DMS 273 (cell line): ENCODE results near the gene MLH1.

Experiments used
- DNase-seq: peaks from one replicate; lab custom pipeline; 2025; ENCODE audit not compliant: unreplicated experiment; lab: John Stamatoyannopoulos, UW

The MLH1 gene

DNA sequence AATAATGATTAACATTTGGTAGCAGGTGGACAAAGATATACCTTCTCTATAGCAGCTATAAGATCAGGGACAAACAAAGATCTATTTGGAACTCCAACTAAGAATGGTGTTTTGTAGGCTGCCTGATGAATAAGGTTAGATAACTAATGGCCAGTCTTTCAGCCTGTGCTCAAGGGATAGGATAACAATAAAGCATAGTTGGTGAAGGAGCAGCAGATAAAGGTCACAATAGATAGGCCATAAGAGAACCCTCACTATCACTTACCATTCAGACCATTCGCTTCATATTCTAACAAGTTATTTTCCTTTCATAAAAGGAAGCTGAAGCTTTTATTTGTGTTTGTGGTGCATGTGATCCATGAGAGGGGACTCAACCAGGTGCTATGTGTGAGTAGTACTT lies 20.2 kb upstream of the MLH1 start:
- no peak for DNase-seq

DNA sequence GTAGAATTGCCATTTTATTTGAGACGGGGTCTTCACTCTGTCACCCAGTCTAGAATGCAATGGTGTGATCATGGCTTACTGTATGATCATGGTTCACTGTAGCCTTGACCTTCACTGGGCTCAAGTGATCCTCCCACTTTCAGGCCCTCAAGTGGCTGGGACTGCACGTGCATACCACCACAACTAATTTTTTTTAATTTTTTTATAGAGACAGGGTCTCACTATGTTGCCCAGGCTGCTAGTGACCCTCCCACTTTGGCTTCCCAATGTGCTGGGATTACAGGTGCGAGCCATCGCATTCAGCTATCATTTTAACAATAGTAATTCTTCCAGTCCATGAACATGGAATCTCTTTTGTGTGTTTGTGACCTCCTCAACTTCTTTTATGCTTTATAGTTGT lies 12.3 kb upstream of the MLH1 start:
- DNase-seq = no peak

DNA sequence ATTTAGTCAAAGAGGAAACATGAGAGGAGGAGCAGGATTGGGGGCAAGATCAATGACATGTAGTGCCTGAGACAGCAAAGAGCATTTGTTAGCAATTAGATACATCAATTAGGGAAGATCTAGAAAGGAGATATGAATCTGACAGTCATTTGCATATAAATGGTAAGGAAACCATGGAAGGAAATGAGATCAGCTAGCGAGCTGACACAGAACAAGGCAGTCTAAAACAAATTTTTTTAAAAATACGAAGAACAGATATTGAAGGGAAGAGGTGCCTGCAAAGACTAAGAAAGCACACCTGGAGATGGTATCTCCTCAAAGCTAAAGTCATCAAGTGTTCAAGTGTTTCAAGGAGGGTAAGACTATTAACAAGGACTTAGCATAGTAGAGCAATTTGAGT lies 5.0 kb upstream of the MLH1 start:
- DNase-seq = no peak

DNA sequence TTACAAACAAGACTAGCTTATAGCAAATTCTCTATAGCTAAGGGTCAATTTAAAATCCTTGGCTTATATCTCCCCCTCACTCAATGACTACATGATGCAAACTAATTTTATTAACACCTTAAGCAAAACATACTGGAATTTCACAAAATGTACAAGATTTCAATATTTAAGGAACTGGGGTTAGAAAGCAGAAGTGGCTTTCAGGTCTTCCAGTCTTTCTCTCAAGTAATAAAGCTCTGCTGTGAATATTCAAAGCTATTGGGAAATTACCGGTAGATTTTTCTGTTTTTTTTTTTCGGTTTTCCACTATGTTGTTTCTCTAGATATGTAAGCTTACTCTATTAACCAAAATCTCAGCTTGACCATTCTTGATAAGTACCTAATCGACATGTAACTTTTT lies 4.3 kb upstream of the MLH1 start:
- DNase-seq = no peak

DNA sequence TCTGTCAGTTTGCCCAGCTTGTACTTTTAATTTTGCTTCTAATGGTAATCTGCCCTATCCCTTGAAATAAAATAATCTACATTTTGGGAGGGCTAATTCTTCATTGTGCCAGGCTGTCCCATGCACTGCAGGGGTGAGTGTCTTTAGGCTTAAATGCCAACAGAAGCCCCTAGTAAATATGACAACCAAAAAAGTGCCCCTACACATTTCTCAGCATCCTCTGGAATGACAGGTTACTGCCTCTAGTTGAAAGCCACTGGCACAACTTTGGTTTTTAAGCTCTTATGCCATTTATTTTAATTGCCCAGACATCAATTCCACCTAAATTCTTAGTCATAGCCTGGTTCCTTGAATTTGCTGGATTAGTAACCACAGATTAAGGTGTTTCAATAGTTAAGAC lies 3.8 kb upstream of the MLH1 start:
- DNase-seq = no peak

DNA sequence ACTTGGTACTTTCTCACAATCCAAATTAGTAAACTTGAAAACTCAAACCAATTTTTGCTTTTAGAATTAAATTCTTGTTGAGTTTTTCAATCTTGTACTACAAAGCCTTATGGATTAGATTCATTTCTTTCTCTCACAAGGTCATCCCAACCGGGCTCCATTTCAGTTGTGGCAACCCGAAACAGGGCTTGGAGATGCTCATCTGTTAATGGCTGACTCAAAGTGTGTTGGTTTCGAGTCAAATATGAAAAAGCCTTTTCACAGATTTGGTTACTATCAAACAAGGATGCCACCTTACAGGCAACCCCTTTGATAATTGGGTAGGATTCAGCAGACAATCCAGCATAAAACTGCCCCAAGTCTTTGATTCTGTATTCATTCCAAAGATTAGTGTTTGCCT lies 2.2 kb upstream of the MLH1 start:
- no peak for DNase-seq

DNA sequence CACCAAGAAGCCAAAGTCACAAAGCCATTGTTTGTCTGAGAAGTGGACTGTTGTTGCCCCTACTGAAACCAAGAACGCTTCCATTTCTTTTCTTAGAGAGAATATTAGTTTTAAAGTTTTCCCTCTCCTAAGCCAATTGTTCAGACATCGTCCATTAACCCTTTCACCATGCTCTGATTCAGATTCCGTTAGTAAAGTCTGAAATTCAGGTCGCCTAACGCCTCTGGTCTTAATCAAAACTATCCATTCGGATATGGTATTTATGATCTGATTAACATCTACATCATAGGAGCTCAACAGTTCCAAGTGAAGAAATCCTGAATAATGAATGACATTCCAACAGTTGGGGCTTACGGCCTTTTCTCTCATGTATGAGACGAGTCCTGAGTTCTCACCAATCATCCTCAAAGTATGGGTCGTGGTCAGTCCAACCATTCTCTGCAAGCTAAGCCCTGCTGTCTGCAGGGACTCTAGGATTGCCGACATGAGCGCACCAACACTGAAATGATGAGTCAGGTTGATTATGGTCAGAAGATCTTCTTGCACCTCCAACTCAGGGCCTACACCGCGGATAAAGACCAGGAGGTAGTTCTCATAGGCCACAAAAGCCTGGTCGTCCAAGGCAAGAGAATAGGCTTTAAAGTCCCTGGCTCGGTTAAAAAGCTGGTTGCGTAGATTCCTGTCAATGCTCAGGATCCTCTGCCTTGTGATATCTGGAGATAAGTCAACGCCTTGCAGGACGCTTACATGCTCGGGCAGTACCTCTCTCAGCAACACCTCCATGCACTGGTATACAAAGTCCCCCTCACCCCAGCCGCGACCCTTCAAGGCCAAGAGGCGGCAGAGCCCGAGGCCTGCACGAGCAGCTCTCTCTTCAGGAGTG lies 1.2 kb upstream of the MLH1 start:
- DNase-seq = no peak

DNA sequence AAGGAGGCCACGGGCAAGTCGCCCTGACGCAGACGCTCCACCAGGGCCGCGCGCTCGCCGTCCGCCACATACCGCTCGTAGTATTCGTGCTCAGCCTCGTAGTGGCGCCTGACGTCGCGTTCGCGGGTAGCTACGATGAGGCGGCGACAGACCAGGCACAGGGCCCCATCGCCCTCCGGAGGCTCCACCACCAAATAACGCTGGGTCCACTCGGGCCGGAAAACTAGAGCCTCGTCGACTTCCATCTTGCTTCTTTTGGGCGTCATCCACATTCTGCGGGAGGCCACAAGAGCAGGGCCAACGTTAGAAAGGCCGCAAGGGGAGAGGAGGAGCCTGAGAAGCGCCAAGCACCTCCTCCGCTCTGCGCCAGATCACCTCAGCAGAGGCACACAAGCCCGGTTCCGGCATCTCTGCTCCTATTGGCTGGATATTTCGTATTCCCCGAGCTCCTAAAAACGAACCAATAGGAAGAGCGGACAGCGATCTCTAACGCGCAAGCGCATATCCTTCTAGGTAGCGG lies 452 bp upstream of the MLH1 start, which contains the start of gene EPM2AIP1:
Gene EPM2AIP1 (minus strand): TSS at position 326 of the 520 bp plus-strand sequence. CDS start 54 bp downstream, at position 272.
- no peak for DNase-seq

DNA sequence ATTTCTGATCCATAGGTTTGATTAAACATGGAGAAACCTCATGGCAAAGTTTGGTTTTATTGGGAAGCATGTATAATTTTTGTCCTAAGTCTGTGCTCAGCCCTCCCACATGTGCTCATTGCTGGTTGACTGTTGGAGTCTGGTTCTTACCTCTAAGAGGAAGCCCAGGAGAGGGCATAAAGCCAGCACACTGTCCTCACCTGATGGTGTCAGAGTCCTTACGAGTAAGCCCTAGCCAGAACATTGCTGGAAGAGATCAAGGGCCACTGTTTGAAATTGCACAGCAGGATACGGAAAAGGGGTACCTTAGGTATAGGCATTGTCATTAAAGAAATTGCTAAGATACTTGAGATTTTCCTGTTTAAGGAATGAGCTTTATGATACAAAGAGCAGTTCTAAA lies 21.3 kb downstream of the MLH1 start:
- DNase-seq = no peak

DNA sequence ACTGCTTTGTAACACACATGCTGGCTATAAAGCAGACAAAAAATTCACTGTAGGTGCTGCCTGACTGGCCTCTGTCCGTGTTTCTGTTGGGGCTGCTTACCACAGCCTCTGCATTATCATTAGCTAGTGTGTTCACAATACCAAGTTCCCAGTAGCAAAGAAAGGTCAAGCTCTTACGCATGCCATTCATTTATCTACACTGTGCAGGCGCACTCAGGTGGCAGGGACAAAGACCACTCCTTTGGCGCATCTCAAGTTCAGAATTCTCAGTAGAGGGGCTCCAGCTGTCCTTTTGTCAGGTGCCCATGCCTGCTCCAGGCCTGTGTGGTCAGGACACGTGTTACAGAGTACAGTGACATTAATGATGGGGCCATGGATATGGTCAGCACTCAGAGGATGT lies 22.3 kb downstream of the MLH1 start:
- DNase-seq = no peak

DNA sequence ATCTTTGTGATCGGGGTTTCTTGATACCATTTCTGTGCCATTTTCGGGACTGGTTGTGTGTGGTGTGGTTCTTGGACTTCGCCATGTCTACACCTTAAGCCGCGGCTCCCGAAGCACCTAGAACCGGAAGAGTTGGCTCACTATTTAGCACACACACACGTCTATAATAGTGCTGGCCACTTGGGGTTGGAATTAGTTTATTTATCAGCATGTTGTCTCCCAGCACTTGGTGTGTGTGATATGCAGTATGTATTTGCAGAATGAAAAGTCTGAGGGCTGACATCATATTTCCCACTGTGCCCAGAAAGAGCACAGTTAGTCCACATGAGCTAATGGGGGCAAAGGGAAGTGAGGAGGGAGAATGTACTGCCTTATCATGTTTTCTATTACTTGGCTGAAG lies 23.6 kb downstream of the MLH1 start:
- no peak for DNase-seq

DNA sequence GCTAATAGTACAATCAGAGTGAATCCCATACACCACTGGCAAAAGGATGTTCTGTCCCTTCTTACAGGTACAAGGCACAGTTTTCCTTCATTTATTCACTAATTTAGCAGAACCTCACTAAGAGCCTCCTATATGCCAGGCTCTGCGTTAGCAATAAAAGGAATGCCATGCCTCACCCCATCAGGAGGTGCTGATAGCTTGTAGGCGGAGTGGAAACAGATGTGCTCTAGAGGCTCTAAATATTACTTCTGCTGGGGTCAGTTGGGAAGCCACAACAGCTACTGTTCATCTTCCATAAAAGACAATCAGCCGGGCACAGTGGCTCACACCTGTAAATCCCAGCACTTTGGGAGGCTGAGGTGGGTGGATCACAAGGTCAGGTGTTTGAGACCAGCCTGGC lies 24.4 kb downstream of the MLH1 start:
- no peak for DNase-seq

DNA sequence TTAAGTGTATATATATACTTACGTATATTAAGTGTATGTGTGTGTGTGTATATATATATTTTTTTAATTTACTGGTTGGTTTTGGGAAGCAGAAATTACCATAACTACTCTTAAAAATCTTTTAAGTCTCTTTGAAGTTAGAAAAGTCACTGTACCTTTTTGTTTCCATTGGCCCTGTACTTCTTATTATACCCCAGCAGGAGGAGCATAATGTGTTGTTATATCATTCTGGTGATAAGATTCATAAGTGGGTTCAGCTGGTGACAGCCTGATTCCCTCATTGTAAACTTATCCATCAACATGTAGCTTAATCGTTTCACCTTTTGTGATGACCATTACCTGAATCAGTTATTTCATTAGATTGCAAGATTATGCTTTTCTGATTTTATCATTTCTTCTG lies 30.8 kb downstream of the MLH1 start:
- DNase-seq = peak; percentile 25

DNA sequence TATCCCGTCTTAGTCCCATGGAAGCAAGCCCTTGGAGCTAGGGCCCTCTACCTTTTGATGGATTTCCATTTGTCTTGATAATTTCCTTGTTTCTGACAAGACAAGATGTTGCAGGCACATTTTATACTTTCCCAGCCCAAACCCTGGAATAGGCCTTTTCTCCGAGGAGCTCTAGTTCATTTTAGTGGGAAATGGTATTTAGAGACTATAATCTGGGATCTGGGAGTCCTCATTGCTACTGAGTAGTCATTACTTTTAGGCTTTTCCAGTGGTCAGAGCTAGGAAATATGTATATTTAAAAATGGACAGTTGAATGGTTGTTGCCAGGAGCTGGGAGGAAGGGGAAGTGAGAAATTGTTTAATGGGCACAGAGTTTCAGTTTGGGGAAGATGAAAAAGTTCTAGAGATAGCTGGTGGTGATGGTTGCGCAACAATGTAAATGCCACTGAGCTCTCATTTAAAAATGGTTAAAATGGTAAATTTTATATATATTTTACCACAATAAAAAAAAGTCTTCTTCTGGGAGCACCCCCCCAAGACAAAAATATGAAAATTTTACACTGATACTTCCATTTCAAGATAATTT lies 31.6 kb downstream of the MLH1 start:
- no peak for DNase-seq

DNA sequence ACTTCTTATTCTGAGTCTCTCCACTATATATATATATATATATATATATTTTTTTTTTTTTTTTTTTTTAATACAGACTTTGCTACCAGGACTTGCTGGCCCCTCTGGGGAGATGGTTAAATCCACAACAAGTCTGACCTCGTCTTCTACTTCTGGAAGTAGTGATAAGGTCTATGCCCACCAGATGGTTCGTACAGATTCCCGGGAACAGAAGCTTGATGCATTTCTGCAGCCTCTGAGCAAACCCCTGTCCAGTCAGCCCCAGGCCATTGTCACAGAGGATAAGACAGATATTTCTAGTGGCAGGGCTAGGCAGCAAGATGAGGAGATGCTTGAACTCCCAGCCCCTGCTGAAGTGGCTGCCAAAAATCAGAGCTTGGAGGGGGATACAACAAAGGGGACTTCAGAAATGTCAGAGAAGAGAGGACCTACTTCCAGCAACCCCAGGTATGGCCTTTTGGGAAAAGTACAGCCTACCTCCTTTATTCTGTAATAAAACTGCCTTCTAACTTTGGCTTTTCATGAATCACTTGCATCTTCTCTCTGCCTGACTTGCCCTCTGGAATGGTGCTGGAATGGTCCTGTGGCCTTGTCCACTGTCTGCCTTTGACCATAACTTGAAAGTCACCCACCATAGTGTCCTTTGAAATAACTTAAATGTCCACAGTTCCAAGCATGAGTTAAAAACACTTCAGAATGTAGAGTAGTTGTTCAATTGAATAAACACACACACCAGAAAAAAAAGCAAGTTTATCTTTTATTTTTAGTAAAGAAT lies 32.4 kb downstream of the MLH1 start:
- DNase-seq = no peak

DNA sequence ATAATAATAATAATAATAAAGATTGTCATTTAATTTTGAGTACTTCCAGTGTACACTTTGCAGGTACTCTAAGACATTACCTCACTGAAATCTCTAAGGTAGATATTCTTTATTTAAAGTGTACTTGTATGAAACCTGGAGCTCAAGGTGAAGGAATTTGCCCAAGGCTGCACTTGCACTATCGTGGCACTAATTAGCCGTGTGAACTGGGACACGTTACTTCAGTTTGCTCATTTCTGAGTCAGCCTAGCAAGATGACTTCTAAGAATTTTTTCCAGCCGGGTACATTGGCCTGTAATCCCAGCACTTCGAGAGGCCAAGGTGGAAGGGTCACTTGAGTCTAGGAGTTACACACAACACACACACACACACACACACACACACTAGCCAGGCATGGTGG lies 33.5 kb downstream of the MLH1 start:
- no peak for DNase-seq

DNA sequence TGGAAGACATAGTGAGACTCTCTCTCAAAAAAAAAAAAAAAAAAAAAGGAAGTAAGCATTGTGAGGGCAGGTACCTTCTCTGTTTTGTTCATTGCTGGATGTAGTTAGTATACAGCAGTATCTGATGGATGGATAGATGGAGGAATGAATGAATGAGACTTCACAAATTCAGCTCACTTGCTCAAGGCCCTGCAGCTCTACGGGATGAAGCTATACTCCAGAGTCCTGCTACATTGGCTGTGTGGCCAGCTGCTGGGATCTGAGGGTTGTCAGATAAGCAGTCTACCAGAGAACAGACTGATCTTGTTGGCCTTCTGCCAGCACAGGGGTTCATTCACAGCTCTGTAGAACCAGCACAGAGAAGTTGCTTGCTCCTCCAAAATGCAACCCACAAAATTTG lies 35.0 kb downstream of the MLH1 start:
- peak; percentile 49 for DNase-seq

DNA sequence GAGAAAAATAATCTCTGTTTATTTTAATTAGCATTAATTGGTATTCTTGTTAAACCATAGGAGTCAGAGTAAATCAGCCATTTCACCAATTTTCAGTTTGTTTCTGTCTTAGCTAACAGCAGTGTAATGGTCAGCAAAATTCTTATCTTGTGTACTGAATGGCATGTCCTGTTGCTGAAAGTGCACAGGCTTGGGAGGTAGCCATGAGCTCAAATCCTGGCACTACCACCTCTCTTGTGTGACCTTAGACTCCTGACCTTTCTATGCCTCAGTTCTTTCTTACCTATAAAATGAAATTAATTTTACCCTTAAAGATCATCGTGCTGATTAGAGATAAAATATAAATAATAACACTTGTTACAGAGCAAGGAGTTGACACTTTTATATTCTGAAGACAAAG lies 35.8 kb downstream of the MLH1 start:
- no peak for DNase-seq

DNA sequence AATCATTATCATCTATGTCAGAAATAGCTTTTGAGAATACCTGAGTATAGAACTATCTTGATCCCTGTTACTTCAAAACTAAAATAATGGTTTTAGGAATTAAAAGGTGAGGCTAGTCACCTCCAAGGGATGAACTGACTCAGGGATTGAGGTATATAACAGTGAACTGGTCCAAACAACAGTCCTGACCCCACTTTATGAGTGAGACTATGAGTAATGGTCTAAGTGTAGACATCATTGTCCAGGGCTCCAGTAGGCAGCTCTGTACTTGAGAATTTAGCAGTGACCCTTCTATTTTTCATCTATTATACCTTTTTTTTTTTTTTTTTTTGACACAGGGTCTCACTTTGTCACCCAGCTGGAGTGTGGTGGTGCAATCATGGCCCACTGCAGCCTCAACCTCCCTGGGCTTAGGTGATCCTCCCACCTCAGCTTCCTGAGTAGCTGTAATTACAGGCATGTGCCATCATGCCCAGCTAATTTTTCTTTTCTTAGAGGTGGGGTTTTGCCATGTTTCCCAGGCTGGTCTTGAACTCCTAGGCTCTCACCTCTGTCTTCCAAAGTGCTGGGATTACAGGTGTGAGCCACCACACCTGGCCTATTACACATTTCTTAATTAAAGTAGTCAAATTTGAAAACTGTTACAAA lies 36.3 kb downstream of the MLH1 start:
- no peak for DNase-seq

DNA sequence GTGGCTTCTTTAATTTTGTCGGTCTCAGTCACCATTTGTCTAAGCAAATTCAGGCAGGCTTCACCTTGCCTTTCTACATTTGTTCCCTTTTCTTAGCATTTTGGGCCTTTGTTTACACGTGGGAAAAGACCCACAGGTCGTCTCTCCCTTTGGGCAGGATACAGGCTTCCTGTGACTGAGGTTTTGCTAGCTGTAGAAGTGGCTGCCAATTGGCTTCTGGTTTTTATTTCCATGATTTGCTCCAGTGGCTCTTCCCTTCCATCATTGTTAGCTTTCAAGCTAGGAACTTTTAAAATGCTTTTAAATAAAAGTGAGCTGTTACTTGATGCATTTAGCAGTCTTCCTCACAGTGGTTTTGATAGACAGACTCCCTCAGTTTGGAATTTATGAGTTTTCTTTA lies 37.3 kb downstream of the MLH1 start:
- no peak for DNase-seq

DNA sequence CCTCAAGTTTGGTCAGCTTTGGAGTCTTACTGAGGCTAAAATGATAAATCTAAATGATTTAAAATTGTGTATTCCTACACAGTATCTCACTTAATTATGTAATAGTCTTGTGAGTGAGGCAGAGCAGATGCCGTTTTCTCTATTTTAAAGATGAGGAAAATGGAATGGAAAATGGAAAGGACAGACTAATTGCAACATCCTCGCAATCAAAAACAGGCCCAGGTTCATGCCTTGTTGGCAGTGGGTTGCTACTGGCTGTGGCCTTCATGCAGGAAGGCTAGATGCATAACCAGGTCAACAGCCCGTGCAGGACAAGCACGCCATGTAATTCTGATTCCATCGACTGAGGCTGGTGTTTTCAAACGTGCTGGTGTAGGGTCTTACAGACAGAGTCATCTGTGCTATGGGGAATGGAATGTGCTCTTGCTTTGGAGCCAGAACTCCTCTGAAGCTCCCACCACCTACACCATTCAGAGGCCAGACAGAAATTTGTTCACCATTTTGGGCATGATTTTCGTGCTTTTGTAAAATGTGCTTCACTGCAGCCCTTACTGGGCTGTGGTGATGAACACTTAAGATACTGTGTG lies 37.9 kb downstream of the MLH1 start:
- no peak for DNase-seq
